Transverse colon (tissue), 3 donors: ENCODE data around the gene INTS7.

ENCODE experiments used
- POLR2A ChIP-seq: fragments of 450-650 bp; IDR thresholded peaks from one replicate; pipeline ENCODE4 v1.6.1; 2016; ENCODE audit warnings: antibody characterized with exemption, mild to moderate bottlenecking, moderate library complexity
- TF ChIP-seq, protein P1 (sequence below), 5 experiments: fragments of 200-600 bp in 3 of 5; fragments of 450-650 bp in 2 of 5; sonication (generic) in 3 of 5; IDR thresholded peaks; 1 replicate in 2 of 5; 2 replicates in 3 of 5; pipeline ENCODE4 v1.5.1; 2016 to 2017; ENCODE audit warnings: antibody characterized with exemption in 5 of 5, inconsistent platforms in 3 of 5, mild to moderate bottlenecking in 2 of 5, moderate library complexity in 1 of 5

DNA sequence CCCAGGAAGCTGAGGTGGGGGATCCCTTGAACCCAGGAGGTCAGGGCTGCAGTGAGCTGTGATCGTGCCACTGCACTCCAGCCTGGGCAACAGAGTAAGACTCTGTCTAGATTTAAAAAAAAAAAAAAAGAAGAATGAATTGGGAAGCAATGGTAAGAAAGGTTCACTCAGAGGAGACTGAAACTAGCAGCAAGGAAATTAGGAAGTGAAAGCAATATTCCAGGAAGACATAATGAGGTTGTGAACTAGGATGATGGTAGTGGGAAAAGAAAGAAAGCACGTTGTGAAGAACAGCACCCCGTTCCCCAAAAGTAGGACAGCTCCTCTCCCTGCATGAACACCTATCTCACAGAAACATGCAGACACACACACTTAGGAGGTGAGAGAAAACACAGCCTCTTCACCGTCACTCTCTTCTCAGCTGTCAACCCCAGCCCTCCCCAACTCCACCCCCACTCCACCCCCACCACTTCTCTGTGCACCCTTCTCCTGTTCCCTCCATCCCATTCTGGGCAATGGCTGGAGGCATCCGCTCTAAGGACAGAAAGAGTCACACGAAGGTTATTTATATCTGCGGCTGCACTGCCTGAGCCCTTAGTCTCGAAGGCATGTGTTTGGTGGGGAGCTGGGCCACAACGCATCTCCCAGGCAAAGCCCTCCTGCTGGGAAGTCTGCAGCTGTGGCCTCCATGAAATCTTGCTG is 103.0 kb downstream of the INTS7 start:
- TF ChIP-seq POLR2A, result no peak
- TF ChIP-seq, protein P1, sequence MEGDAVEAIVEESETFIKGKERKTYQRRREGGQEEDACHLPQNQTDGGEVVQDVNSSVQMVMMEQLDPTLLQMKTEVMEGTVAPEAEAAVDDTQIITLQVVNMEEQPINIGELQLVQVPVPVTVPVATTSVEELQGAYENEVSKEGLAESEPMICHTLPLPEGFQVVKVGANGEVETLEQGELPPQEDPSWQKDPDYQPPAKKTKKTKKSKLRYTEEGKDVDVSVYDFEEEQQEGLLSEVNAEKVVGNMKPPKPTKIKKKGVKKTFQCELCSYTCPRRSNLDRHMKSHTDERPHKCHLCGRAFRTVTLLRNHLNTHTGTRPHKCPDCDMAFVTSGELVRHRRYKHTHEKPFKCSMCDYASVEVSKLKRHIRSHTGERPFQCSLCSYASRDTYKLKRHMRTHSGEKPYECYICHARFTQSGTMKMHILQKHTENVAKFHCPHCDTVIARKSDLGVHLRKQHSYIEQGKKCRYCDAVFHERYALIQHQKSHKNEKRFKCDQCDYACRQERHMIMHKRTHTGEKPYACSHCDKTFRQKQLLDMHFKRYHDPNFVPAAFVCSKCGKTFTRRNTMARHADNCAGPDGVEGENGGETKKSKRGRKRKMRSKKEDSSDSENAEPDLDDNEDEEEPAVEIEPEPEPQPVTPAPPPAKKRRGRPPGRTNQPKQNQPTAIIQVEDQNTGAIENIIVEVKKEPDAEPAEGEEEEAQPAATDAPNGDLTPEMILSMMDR (IDR thresholded peaks at IDR 0.05), result no peak
